BE2C (cell line): ENCODE data around the gene MBTD1.
"Not testable (repeated sequence)": the region's sequence is repeated elsewhere in the genome, so short reads cannot be mapped to it uniquely, and the experiment has no call there.

ENCODE experiments used
- DNase-seq: peaks from one replicate; pipeline ENCODE4 v3.0.0-alpha.2; 2020
- H3K27me3 ChIP-seq: fragments of 250-450 bp; sonication (Bioruptor Pico); 2 replicates; pipeline ENCODE4 v1.5.1; 2020; ENCODE audit warnings: mild to moderate bottlenecking
- H3K36me3 ChIP-seq: fragments of 250-450 bp; sonication (Bioruptor Pico); 2 replicates; pipeline ENCODE4 v1.5.1; 2020; ENCODE audit warnings: mild to moderate bottlenecking
- H3K4me1 ChIP-seq: fragments of 250-450 bp; sonication (Bioruptor Pico); 2 replicates; pipeline ENCODE4 v1.5.1; 2020
- H3K4me3 ChIP-seq: 2 replicates; pipeline ENCODE4 v1.5.1; 2011; ENCODE audit warnings: low read depth, low read length
- H3K9me3 ChIP-seq: fragments of 250-450 bp; sonication (Bioruptor Pico); 2 replicates; pipeline ENCODE4 v1.5.1; 2020
- CTCF ChIP-seq: IDR thresholded peaks from 2 replicates; pipeline ENCODE4 v1.5.1; 2012; ENCODE audit warnings: mild to moderate bottlenecking, low read depth, low read length

MBTD1 gene

GRCh38 chr17:51189162-51189561 is 70.7 kb downstream of the MBTD1 start:
- H3K36me3 ChIP-seq, result peaks cover 47% of the 10 kb centered on the region
- H3K27me3 ChIP-seq, result no peaks in the 10 kb centered on the region
- no peaks in the 10 kb centered on the region for H3K9me3 ChIP-seq
- H3K4me3 ChIP-seq, result no peak overlapping the region
- H3K4me1 ChIP-seq, result peaks cover 5% of the 10 kb centered on the region
- DNase-seq, result no peak
- no peak for TF ChIP-seq CTCF

DNA sequence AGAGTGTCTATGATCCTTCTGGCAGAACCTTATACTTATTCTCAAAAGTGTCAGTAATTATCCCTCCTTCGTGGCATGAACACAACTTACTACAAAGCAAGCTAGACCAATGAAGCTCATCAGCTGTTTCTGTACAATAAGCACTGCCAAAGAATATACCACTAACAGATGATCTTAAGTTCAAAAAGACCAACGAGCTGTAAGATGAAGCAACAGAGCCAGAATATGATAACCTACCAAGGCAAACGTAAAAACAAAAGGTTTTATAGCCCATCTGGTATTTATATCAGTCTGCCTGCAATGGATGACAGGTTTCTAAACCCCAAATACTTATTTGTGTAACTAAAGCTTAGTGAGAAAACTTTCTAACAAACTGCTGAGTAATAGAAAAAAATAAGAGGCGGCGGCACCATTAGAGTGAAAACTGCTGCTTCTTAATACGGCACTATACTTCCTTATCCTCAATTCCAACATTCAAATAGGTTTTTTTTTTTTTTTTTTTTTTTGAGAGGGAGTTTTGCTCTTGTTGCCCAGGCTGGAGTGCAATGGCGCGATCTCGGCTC is 71.5 kb downstream of the MBTD1 start:
- peaks cover 40% of the 10 kb centered on the region for H3K36me3 ChIP-seq

DNA sequence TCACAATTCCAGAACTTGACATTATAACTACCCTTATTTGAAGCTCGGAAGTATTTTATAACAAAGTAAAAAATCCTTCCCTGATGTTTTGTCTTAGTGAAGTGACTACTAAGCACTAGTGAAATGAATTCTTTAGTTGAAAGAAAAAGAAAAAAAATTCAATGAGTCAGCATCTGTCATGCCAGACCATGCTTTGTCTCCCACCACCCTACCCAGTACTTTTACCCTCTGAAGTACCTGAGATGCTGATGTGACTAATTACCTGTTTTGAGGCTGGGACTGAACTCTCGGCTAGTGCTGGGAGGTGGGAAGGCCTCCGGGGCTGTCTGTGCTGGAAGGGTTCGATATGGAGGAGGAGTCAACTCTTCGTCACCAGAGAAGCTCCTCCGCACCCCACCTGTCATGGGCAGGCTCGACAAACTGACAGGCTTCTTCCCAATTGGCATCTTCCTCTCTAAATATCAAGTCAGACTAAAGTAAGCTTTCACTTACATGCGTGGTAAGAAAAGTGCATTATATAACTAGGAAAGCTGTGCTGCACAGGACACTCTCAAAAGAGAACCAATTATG is 74.0 kb downstream of the MBTD1 start:
- Histone ChIP-seq H3K27me3 (no peaks in the 10 kb centered on the region), H3K9me3 (no peaks in the 10 kb centered on the region), H3K4me3 (no peak overlapping the region), H3K4me1 (peaks cover 5% of the 10 kb centered on the region), H3K36me3 (peaks cover 30% of the 10 kb centered on the region)
- no peak for TF ChIP-seq CTCF
- no peak for DNase-seq

More for the DNA sequence above, 71.5 kb downstream of the MBTD1 start:
- Histone ChIP-seq H3K27me3 (no peaks in the 10 kb centered on the region), H3K9me3 (no peaks in the 10 kb centered on the region), H3K4me3 (no peak overlapping the region), H3K4me1 (peaks cover 5% of the 10 kb centered on the region)
- no peak for TF ChIP-seq CTCF
- DNase-seq, result no peak

GRCh38 chr17:51184124-51184523 is 75.7 kb downstream of the MBTD1 start:
- no peak for DNase-seq

DNA sequence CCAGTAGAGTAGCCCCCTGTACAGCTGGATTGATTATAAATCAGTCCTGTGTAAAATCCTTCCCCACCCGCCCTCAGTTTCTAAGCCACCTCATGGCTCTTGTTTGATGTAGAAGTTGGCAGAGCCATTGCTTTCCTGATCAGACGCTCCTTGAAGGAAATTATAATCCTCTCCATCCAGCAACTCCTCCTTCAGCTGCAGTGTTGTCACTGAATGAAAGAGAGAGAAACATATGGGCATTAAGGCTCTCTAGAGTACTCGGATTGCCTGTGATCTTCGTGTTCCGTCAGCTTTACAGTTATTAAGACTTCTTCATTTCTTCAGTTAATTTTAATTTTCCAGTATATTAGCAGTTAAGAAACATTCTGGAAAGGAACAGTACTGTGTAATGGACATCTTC is 79.4 kb downstream of the MBTD1 start:
- Histone ChIP-seq H3K4me1 (peaks cover 5% of the 10 kb centered on the region), H3K27me3 (no peaks in the 10 kb centered on the region), H3K36me3 (peaks cover 20% of the 10 kb centered on the region), H3K9me3 (no peaks in the 10 kb centered on the region), H3K4me3 (no peak overlapping the region)
- no peak for TF ChIP-seq CTCF
- DNase-seq, result no peak

More at GRCh38 chr17:51184124-51184523, 75.7 kb downstream of the MBTD1 start:
- H3K4me3 ChIP-seq, result no peak overlapping the region
- no peaks in the 10 kb centered on the region for H3K27me3 ChIP-seq
- H3K9me3 ChIP-seq, result no peaks in the 10 kb centered on the region
- no peak for TF ChIP-seq CTCF
- H3K4me1 ChIP-seq, result peaks cover 5% of the 10 kb centered on the region
- peaks cover 23% of the 10 kb centered on the region for H3K36me3 ChIP-seq

DNA sequence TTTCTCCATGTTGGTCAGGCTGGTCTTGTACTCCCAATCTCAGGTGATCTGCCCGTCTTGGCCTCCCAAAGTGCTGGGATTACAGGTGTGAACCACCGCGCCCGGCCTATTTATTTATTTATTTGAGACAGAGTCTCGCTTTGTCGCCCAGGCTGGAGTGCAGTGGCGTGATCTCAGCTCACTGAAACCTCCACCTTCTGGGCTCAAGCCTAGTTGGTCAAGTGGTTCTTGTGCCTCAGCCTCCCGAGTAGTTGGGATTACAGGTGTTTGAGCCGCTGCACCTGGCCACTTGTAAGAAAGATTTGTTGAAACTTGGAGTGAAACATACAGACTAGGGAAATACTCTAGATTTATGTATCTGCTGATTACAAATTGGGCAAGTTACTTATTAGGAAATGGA is 87.8 kb downstream of the MBTD1 start:
- peaks cover 76% of the 10 kb centered on the region for H3K36me3 ChIP-seq
- not testable (repeated sequence) for H3K9me3 ChIP-seq, H3K27me3 ChIP-seq, H3K4me3 ChIP-seq, DNase-seq, H3K4me1 ChIP-seq

DNA sequence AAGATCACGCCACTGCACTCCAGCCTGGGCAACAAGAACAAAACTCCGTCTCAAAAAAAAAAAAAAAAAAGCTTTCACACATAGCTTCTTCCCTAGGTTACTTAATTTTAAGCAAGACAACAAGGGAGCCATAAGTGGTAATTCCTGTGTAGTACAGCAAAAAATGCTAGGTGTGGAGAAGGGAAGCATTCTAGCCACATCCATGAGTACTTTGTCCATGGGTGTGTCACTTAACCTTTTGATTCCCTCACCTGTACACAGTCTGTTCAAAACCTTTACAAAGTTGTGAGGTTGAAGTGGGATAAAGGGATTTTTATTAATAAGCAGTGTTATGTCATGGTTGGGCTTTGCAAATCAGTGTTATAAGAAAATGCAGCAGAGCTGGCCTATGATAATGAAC is 89.1 kb downstream of the MBTD1 start:
- TF ChIP-seq CTCF, result no peak

More for the DNA sequence above, 89.1 kb downstream of the MBTD1 start:
- Histone ChIP-seq H3K9me3 (no peaks in the 10 kb centered on the region), H3K4me1 (no peaks in the 10 kb centered on the region), H3K36me3 (peaks cover 80% of the 10 kb centered on the region), H3K4me3 (no peak overlapping the region), H3K27me3 (no peaks in the 10 kb centered on the region)
- DNase-seq, result no peak
